Measurements from ENCODE around the gene RBM25.

DNA sequence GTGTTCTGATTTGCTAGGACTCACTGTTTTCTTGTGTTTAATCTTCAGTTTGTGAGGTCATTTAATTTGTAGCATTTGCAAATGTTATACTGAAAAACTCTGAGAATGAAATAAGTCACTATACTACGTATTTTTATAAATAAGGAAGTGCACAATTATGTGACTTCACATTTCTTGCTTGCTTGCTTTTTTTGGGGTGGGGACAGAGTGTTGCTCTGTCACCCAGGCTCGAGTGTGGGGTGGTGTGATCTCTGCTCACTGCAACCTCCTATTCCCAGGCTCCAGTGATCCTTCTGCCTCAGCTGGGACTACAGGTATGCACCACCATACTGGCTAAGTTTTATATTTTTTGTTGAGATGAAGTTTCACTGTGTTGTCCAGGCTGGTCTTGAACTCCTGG lies 32.7 kb downstream of the RBM25 start:
- TF ChIP-seq CTCF (IDR thresholded peaks at IDR 0.05) (no peak), EP300 (IDR thresholded peaks at IDR 0.05) (no peak), POLR2AphosphoS5 (IDR thresholded peaks at IDR 0.05) (no peak)

Measured in suprapubic skin (tissue), 4 donors.